HL-60 (cell line): ENCODE data around the gene SLC44A3.

ENCODE experiments used
- DNase-seq, 2 experiments: peaks; one replicate each; pipeline ENCODE4 v3.0.0-alpha.2; 2010 to 2020; ENCODE audit warnings: low read depth in 1 of 2, low spot score in 1 of 2
- H3K27ac ChIP-seq: fragments of 250-450 bp; sonication (Bioruptor Pico); replicated peaks from 2 replicates; pipeline ENCODE4 v1.5.1; 2020; ENCODE audit warnings: mild to moderate bottlenecking, moderate library complexity
- H3K27me3 ChIP-seq: fragments of 250-450 bp; sonication (Bioruptor Pico); 2 replicates; pipeline ENCODE4 v1.5.1; 2021; ENCODE audit warnings: mild to moderate bottlenecking, moderate library complexity; ENCODE audit not compliant: insufficient read depth, poor library complexity, severe bottlenecking
- H3K4me3 ChIP-seq: replicated peaks from 2 replicates; pipeline ENCODE4 v1.5.1; 2011; ENCODE audit warnings: mild to moderate bottlenecking, control low read depth, low read length; ENCODE audit not compliant: insufficient read depth
- CTCF ChIP-seq: IDR thresholded peaks from one replicate; pipeline ENCODE4 v1.5.1; 2011; ENCODE audit warnings: low read length, control low read depth, inconsistent platforms; ENCODE audit not compliant: insufficient read depth
- GABPA ChIP-seq: IDR thresholded peaks from 2 replicates; pipeline ENCODE4 v1.6.1; 2012; ENCODE audit warnings: low read depth
- POLR2AphosphoS5 ChIP-seq: IDR thresholded peaks from 2 replicates; pipeline ENCODE4 v1.6.1; 2012; ENCODE audit warnings: low read depth
- REST ChIP-seq: IDR thresholded peaks from 2 replicates; pipeline ENCODE4 v1.6.1; 2012; ENCODE audit warnings: low read depth; ENCODE audit not compliant: insufficient replicate concordance
- SPI1 ChIP-seq: IDR thresholded peaks from 2 replicates; pipeline ENCODE4 v1.6.1; 2012; ENCODE audit warnings: low read depth, mild to moderate bottlenecking, borderline replicate concordance
- long read RNA-seq: library from polyadenylated mRNA; unstranded; transcript quantifications from one replicate; pipeline ENCODE4 v2.0.0, GENCODE V29; 2020

Gene SLC44A3
- long read RNA-seq: 0 reads

- no peak within 1 kb of the TSS for H3K27ac ChIP-seq
- no peak for TF ChIP-seq POLR2AphosphoS5
- no peak for TF ChIP-seq SPI1
- TF ChIP-seq REST: no peak
- TF ChIP-seq CTCF: no peak
- no peak for TF ChIP-seq GABPA
- H3K4me3 ChIP-seq: peak within 1 kb of the TSS; percentile 61
- peaks cover 15% of the 10 kb centered on the region for H3K27me3 ChIP-seq
- DNase-seq: peak in 1 of 2 experiments; percentile 13
Observed at GRCh38 chr1:94819945-94820746, at the start of gene SLC44A3. Gene SLC44A3 (plus strand): TSS chr1:94820357. CDS start chr1:94820452, 95 bp downstream.

GRCh38 chr1:94772230-94772641, 47.9 kb upstream of the SLC44A3 start:
- H3K27ac ChIP-seq: no peak overlapping the region
- H3K4me3 ChIP-seq: no peak overlapping the region
- H3K27me3 ChIP-seq: no peaks in the 10 kb centered on the region
- DNase-seq: no peak
- TF ChIP-seq REST: no peak
- no peak for TF ChIP-seq SPI1
- no peak for TF ChIP-seq POLR2AphosphoS5
- TF ChIP-seq GABPA: no peak
- no peak for TF ChIP-seq CTCF

GRCh38 chr1:94772845-94773244, 47.3 kb upstream of the SLC44A3 start:
- H3K4me3 ChIP-seq: no peak overlapping the region
- no peak overlapping the region for H3K27ac ChIP-seq
- H3K27me3 ChIP-seq: no peaks in the 10 kb centered on the region
- TF ChIP-seq SPI1 (no peak), GABPA (no peak), POLR2AphosphoS5 (no peak), CTCF (no peak), REST (no peak)
- DNase-seq: no peak
